HUES48 (cell line): Measurements from ENCODE around the gene UPK2.

Experiments used
- H3K27ac ChIP-seq: one replicate; pipeline ENCODE4 v1.7.0; 2013; ENCODE audit warnings: low read depth, low read length, inconsistent platforms
- H3K27me3 ChIP-seq: 2 replicates; pipeline ENCODE4 v1.6.1; 2013; ENCODE audit warnings: mild to moderate bottlenecking, low read length; ENCODE audit not compliant: control insufficient read depth, insufficient read depth
- H3K36me3 ChIP-seq: 2 replicates; pipeline ENCODE4 v1.6.1; 2013; ENCODE audit warnings: low read length; ENCODE audit not compliant: control insufficient read depth, insufficient read depth
- H3K4me1 ChIP-seq: 2 replicates; pipeline ENCODE4 v1.6.1; 2013; ENCODE audit warnings: mild to moderate bottlenecking, low read length; ENCODE audit not compliant: control insufficient read depth, insufficient read depth
- H3K4me3 ChIP-seq: 2 replicates; pipeline ENCODE4 v1.5.1; 2013; ENCODE audit warnings: mild to moderate bottlenecking, low read depth, low read length
- H3K9ac ChIP-seq: 2 replicates; pipeline ENCODE4 v1.6.1; 2013; ENCODE audit warnings: mild to moderate bottlenecking, low read depth, low read length, moderate library complexity
- H3K9me3 ChIP-seq: 2 replicates; pipeline ENCODE4 v1.6.1; 2013; ENCODE audit warnings: low read length; ENCODE audit not compliant: control insufficient read depth, insufficient read depth

UPK2 gene

GRCh38 chr11:118998388-118998717 is 42.3 kb downstream of the UPK2 start:
- H3K27ac ChIP-seq: peak overlapping the region; percentile 94
- H3K9me3 ChIP-seq: no peaks in the 10 kb centered on the region
- H3K4me1 ChIP-seq: peaks cover 10% of the 10 kb centered on the region; the same call in 1 of the 2 replicates
- H3K4me3 ChIP-seq: peak overlapping the region; percentile 76
- H3K9ac ChIP-seq: peak overlapping the region; percentile 71
- H3K36me3 ChIP-seq: peaks cover 35% of the 10 kb centered on the region
- H3K27me3 ChIP-seq: no peaks in the 10 kb centered on the region

- Histone ChIP-seq H3K36me3 (peaks cover 38% of the 10 kb centered on the region), H3K4me3 (peak overlapping the region; percentile 76), H3K27ac (peak overlapping the region; percentile 94), H3K9ac (peak overlapping the region; percentile 71), H3K9me3 (no peaks in the 10 kb centered on the region), H3K27me3 (no peaks in the 10 kb centered on the region), H3K4me1 (peaks cover 10% of the 10 kb centered on the region; the same call in 1 of the 2 replicates)
These were observed 42.7 kb downstream of the UPK2 start for GRCh38 chr11:118998822-118999221.

GRCh38 chr11:119000906-119001305 is 44.8 kb downstream of the UPK2 start:
- Histone ChIP-seq H3K9me3 (no peaks in the 10 kb centered on the region), H3K9ac (no peak overlapping the region), H3K4me3 (no peak overlapping the region), H3K27ac (no peak overlapping the region), H3K4me1 (peaks cover 10% of the 10 kb centered on the region; the same call in 1 of the 2 replicates), H3K27me3 (no peaks in the 10 kb centered on the region), H3K36me3 (peaks cover 53% of the 10 kb centered on the region)

- no peaks in the 10 kb centered on the region for H3K9me3 ChIP-seq
- no peak overlapping the region for H3K4me3 ChIP-seq
- H3K36me3 ChIP-seq: peaks cover 77% of the 10 kb centered on the region
- no peaks in the 10 kb centered on the region for H3K4me1 ChIP-seq
- no peak overlapping the region for H3K9ac ChIP-seq
- H3K27me3 ChIP-seq: no peaks in the 10 kb centered on the region
- no peak overlapping the region for H3K27ac ChIP-seq
These were observed 50.6 kb downstream of the UPK2 start for GRCh38 chr11:119006656-119007055.
